COLO668 (cell line): ENCODE data around the gene FADS6.
"Not testable (repeated sequence)": the region's sequence is repeated elsewhere in the genome, so short reads cannot be mapped to it uniquely, and the experiment has no call there.

ENCODE experiments used
- DNase-seq: peaks from one replicate; lab custom pipeline; 2025; ENCODE audit not compliant: unreplicated experiment; lab: John Stamatoyannopoulos, UW

FADS6 gene

DNA sequence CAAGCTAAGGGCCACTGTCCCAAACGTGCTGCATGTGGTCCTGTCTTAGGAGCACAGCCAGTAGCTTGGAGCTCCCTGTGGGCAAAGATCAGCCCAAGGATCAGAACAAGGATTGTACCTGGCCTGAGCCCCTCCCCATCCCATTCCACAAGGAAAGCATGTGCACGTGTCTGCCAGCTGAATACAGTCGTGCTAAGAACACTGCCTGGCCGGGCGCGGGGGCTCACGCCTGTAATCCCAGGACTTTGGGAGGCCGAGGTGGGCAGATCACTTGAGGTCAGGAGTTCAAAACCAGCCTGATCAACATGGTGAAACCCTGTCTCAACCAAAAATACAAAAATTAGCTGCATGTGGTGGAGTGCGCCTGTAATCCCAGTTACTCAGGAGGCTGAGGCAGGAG, 23.4 kb downstream of the FADS6 start:
- not testable (repeated sequence) for DNase-seq

GRCh38 chr17:74868908-74869255, 24.6 kb downstream of the FADS6 start:
- DNase-seq = no peak

DNA sequence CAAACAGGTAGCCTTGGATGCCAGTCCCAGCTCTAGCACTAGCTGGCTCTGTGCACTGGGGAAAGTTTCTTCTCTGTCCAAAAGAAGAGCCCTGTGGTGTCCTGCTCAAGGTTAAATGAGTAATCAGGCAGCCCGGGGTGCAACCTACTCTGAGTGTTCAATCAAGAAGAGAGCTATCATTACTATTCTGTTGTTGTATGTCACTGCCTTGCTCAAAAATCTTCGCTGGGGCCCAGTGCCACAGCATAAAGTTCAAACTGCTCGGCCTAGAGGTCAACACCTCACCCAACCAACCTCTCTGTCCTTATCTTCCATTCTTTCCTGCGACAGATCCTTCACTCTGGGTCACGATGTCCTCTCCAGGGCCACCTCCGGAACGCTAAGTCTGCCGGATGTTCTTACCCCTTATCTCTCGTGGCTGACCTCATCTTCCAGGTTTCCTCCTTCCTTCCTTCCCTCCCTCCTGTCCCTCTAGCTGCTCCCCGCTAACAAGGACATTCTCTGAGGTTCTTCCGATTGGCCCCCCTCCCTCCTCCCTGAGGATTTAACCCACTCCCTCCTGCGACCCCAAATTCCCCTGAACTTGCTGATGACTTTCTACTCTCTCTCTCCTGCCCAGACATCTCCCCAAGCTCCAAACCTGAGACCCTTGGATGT, 25.1 kb downstream of the FADS6 start:
- no peak for DNase-seq

- no peak for DNase-seq
These were observed 27.1 kb downstream of the FADS6 start for GRCh38 chr17:74866198-74866835.

DNA sequence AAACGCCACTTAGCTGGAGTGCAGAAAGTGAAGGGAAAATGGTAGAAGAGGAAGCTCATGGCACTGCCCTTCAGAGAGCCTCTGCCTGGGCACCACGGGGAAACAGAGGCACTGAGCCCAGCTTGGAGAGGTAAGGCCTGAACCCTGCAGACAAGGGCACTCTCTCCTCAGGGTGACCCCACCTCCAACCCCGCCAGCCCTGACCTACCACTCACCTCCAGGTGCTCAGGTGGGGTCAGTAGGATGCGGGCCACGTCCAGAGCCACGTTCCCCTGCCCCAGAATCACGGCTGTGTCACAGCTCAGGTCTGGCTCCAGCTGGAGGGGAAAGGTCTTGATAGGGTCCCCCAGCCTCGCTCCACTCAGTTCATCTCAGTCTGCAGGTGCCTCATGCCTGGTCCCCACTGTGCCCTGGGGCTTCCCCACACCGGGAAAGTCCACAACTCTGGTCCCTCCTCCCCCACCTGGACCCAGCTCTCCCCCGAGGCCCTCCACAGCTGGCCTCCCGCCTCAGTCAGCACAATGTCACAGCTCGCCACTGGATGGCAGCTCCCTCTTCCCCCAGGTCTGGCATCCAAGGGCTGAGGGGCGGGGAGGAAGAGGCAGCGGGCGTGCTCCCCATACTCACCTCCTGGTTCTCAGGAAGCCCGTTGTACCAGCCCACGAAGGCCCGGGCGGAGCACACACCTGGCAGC, 27.8 kb downstream of the FADS6 start:
- no peak for DNase-seq

DNA sequence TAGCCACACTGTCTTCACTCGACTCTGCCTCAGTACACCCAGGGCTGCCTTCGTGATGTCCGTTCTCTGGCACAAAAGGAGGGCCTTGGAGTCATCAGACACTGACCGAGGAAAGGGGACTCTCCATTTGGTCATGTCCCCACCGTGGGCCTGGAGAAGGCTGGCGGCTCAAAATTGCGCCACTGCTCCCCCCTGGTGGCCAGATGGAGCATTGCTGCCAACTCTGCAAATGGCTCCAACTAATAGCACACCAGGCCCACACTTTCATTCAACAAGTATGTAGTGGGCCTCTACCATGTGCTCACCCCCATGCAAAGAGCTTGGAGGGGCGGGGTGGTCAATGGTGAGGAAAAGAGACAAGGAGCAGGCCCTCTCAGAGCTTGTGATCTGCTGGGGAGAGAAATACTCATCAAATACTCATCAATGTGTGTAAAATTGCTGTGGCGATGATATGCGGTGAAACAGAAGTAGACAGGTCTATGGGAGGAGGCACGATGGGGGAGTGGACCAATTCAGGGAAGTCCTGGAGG, 28.5 kb downstream of the FADS6 start:
- DNase-seq = peak; percentile 52

- no peak for DNase-seq
These were observed 29.1 kb downstream of the FADS6 start for GRCh38 chr17:74864297-74864865.

- no peak for DNase-seq
These were observed 29.8 kb downstream of the FADS6 start for GRCh38 chr17:74863420-74864296.

GRCh38 chr17:74862919-74863318, 30.5 kb downstream of the FADS6 start:
- no peak for DNase-seq

- peak; percentile 72 for DNase-seq
These were observed 31.1 kb downstream of the FADS6 start for GRCh38 chr17:74862108-74862901.

- no peak for DNase-seq
These were observed 31.7 kb downstream of the FADS6 start for GRCh38 chr17:74861662-74862107.

- peak; percentile 6 for DNase-seq
These were observed 32.4 kb downstream of the FADS6 start for GRCh38 chr17:74860872-74861661.

- DNase-seq = peak; percentile 16
These were observed 33.1 kb downstream of the FADS6 start for GRCh38 chr17:74860229-74860871.

GRCh38 chr17:74859459-74860228, 33.8 kb downstream of the FADS6 start, which contains the start of gene GRIN2C:
TSS of gene GRIN2C (minus strand) at chr17:74859885. CDS start at chr17:74855092, 4,793 bp downstream.
- DNase-seq = peak; percentile 31

- peak; percentile 4 for DNase-seq
These were observed 34.6 kb downstream of the FADS6 start for GRCh38 chr17:74858672-74859458.

- DNase-seq = no peak
These were observed 36.2 kb downstream of the FADS6 start for GRCh38 chr17:74857191-74857590.

GRCh38 chr17:74856112-74856511, 37.3 kb downstream of the FADS6 start:
- DNase-seq = no peak
